Erythroblast (primary cell): ENCODE measurements around the gene GPR157.

Experiments
- GATA1 ChIP-seq: IDR thresholded peaks from 2 replicates; pipeline ENCODE4 v1.6.1; 2011; ENCODE audit warnings: low read depth, mild to moderate bottlenecking, control low read depth, low read length, moderate library complexity
- POLR2A ChIP-seq: IDR thresholded peaks from 2 replicates; pipeline ENCODE4 v1.6.1; 2011; ENCODE audit warnings: mild to moderate bottlenecking, low read length

DNA sequence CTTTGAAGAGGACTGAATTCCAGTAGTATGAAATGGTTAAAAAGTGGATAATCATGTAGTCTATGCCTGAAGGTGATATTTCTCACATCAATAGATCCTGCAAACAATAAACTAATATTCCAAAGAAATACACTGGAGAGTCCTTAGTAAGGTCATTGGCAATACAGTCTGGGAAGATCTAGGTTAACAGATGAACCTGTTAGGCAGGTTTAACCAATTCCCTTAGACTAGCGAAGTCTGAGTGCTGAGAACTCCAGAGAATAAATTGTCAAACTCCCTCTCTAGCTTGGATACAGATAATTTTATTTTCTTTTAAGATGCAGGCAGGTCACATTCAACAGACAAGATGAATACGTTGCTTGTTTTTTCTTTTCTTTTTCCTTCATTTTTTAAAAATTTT, 2.4 kb downstream of the GPR157 start:
- TF ChIP-seq POLR2A = no peak
- TF ChIP-seq GATA1 = no peak
